H1 (cell line): ENCODE results near the gene DDAH2. TPM values are rescaled to one million over a fixed set of nuclear protein-coding genes. Genes with fewer than 3 reads are reported as not detected.

Experiments used
- KDM1A ChIP-seq: fragments of 200-600, 300-600 bp; sonication (generic); IDR thresholded peaks from 2 replicates; pipeline ENCODE4 v1.7.1; 2016; ENCODE audit warnings: mild to moderate bottlenecking, low read length, borderline replicate concordance
- polyA plus RNA-seq, 7 experiments: library from polyadenylated mRNA; depleted of rRNA in 3 of 7; stranded (reverse) in 5 of 7; unstranded in 2 of 7; fragments of >200 nt in 5 of 7; fragments of 200-250 nt in 2 of 7; gene quantifications; 1 replicate in 5 of 7; 2 replicates in 1 of 7; 4 replicates in 1 of 7; pipeline versions ENCODE4 v1.2.1 to v1.2.3, GENCODE V29; 2011 to 2013; ENCODE audit warnings: missing spikeins in 2 of 7, mixed read lengths in 2 of 7
- total RNA-seq: library from RNA; stranded (reverse); fragmentation: NEBNext Ultra II Directional; extraction: Animal tissue kit (Norgen Biotek cat#: 25700); gene quantifications from 2 replicates; pipeline ENCODE4 v1.2.1, GENCODE V29; 2021
- TF ChIP-seq, protein P1 (sequence below): IDR thresholded peaks from 2 replicates; pipeline ENCODE4 v1.6.1; 2012; ENCODE audit warnings: low read length, inconsistent platforms

DDAH2 gene
- total and polyA plus RNA-seq, 2 of the 8 experiments (the other 6 are each of a cell fraction or from before 2014, with no cell fraction given): 53.3 to 73.5 TPM

DNA sequence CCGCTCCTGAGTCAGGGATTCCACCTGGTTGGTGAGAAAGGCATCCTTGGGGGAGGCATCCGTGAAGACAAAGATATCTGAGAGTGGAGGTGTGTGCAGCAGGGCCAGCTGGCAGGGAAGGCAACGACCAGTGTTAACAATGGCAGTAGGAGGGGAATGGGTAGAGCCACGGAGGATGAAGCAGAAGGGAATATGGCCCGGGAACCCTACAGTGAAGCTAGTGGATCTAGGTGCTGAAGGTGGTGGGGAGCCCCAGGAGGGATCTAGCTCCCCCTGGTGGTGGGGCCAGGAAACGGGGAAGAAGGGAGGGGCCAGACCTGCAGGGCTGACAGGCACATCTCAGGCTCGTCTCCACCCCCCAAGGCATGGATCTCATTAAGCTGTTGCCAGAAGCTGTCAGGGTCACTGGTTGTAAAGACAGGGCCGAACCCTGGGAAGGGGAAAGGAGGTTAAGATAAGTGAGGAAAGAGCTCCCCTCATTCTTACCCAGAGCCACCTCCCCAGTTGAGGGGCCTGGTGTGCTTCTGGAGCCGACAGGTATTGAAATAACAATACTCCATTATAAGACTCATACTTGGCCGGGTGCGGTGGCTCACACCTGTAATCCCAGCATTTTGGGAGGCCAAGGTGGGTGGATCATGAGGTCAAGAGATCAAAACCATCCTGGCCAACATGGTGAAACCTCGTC, 40.7 kb upstream of the DDAH2 start (continued):
- TF ChIP-seq, protein P1, sequence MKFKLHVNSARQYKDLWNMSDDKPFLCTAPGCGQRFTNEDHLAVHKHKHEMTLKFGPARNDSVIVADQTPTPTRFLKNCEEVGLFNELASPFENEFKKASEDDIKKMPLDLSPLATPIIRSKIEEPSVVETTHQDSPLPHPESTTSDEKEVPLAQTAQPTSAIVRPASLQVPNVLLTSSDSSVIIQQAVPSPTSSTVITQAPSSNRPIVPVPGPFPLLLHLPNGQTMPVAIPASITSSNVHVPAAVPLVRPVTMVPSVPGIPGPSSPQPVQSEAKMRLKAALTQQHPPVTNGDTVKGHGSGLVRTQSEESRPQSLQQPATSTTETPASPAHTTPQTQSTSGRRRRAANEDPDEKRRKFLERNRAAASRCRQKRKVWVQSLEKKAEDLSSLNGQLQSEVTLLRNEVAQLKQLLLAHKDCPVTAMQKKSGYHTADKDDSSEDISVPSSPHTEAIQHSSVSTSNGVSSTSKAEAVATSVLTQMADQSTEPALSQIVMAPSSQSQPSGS: no peak
- TF ChIP-seq KDM1A: peak; percentile 63; the same call in 1 of the 2 replicates
